CD14-positive monocyte (primary cell): ENCODE results near the gene POC1A. TPM values are rescaled to one million over a fixed set of nuclear protein-coding genes. Genes with fewer than 3 reads are reported as not detected.
"Not testable (repeated sequence)": the region's sequence is repeated elsewhere in the genome, so short reads cannot be mapped to it uniquely, and the experiment has no call there.

Experiments
- DNase-seq, 3 donors: peaks; one replicate each; pipeline ENCODE4 v3.0.0-alpha.2; 2011 to 2022
- H2AFZ ChIP-seq: 2 replicates; pipeline ENCODE4 v1.6.0; 2012; ENCODE audit warnings: mild to moderate bottlenecking, low read depth, low read length, inconsistent platforms; ENCODE audit not compliant: insufficient read depth, poor library complexity, severe bottlenecking
- H3K27ac ChIP-seq, 2 donors: 1 replicate in 1 of 2; 2 replicates in 1 of 2; pipeline ENCODE4 v1.5.1; 2012 to 2013; ENCODE audit warnings: low read length in 2 of 2, control low read depth in 1 of 2, inconsistent platforms in 1 of 2, low read depth in 1 of 2, mild to moderate bottlenecking in 1 of 2
- H3K27me3 ChIP-seq, 2 donors: one replicate each; pipeline versions ENCODE4 v1.6.0 to v1.6.1; 2011 to 2013; ENCODE audit warnings: low read length in 2 of 2; ENCODE audit not compliant: control insufficient read depth in 2 of 2, insufficient read depth in 2 of 2
- H3K36me3 ChIP-seq, 2 donors: replicated peaks in 1 of 2; 1 replicate in 1 of 2; 2 replicates in 1 of 2; pipeline versions ENCODE4 v1.5.1 to v1.6.1; 2012 to 2013; ENCODE audit warnings: low read length in 2 of 2, control low read depth in 1 of 2, inconsistent platforms in 1 of 2, mild to moderate bottlenecking in 1 of 2; ENCODE audit not compliant: insufficient read depth in 2 of 2, control insufficient read depth in 1 of 2
- H3K4me1 ChIP-seq, 2 donors: 1 replicate in 1 of 2; 2 replicates in 1 of 2; pipeline versions ENCODE4 v1.5.1 to v1.6.1; 2012 to 2013; ENCODE audit warnings: low read length in 2 of 2, control low read depth in 1 of 2, inconsistent platforms in 1 of 2, mild to moderate bottlenecking in 1 of 2, moderate library complexity in 1 of 2; ENCODE audit not compliant: insufficient read depth in 2 of 2, control insufficient read depth in 1 of 2
- H3K4me2 ChIP-seq: replicated peaks from 2 replicates; pipeline ENCODE3; 2012; ENCODE audit warnings: low read length, moderate library complexity, mild to moderate bottlenecking; ENCODE audit not compliant: poor library complexity, severe bottlenecking; ENCODE audit errors: extremely low read depth
- H3K4me3 ChIP-seq, 3 experiments: fragments of 200-600 bp in 1 of 3; sonication (generic) in 1 of 3; replicated peaks in 1 of 3; 1 replicate in 2 of 3; 2 replicates in 1 of 3; pipeline ENCODE4 v1.5.1; 2011 to 2013; ENCODE audit warnings: low read length in 3 of 3, mild to moderate bottlenecking in 3 of 3, control low read depth in 2 of 3, low read depth in 2 of 3, inconsistent platforms in 1 of 3, moderate library complexity in 1 of 3
- H3K79me2 ChIP-seq: 2 replicates; pipeline ENCODE4 v1.6.0; 2012; ENCODE audit warnings: mild to moderate bottlenecking, control low read depth, inconsistent platforms, low read length, moderate library complexity; ENCODE audit not compliant: insufficient read depth
- H3K9ac ChIP-seq: 2 replicates; pipeline ENCODE4 v1.6.0; 2017; ENCODE audit warnings: low read length, mild to moderate bottlenecking; ENCODE audit not compliant: insufficient read depth, poor library complexity, severe bottlenecking
- H3K9me3 ChIP-seq, 2 donors: replicated peaks in 1 of 2; 1 replicate in 1 of 2; 2 replicates in 1 of 2; pipeline versions ENCODE4 v1.5.1 to v1.6.1; 2012 to 2013; ENCODE audit warnings: low read length in 2 of 2, control low read depth in 1 of 2; ENCODE audit not compliant: control insufficient read depth in 1 of 2, insufficient read depth in 1 of 2
- H4K20me1 ChIP-seq: 2 replicates; pipeline ENCODE4 v1.6.0; 2012; ENCODE audit warnings: mild to moderate bottlenecking, low read length, control low read depth, moderate library complexity; ENCODE audit not compliant: insufficient read depth
- H3K27ac Mint-ChIP-seq, 7 donors: one replicate each; pipeline ENCODE4 v1.8.0; 2020; ENCODE audit warnings: mild to moderate bottlenecking in 7 of 7, mixed read lengths in 7 of 7, moderate library complexity in 6 of 7, inconsistent platforms in 2 of 7
- H3K27me3 Mint-ChIP-seq, 3 donors: one replicate each; pipeline ENCODE4 v1.8.0; 2021 to 2022; ENCODE audit warnings: low read depth in 3 of 3, mild to moderate bottlenecking in 3 of 3, mixed read lengths in 3 of 3, moderate library complexity in 3 of 3, inconsistent platforms in 1 of 3
- H3K36me3 Mint-ChIP-seq, 2 donors: one replicate each; pipeline ENCODE4 v1.8.0; 2020; ENCODE audit warnings: mixed read lengths in 2 of 2, inconsistent platforms in 1 of 2, mild to moderate bottlenecking in 1 of 2
- H3K4me1 Mint-ChIP-seq: one replicate; pipeline ENCODE4 v1.8.0; 2020; ENCODE audit warnings: mild to moderate bottlenecking, mixed read lengths
- H3K4me3 Mint-ChIP-seq, 2 donors: one replicate each; pipeline ENCODE4 v1.8.0; 2020; ENCODE audit warnings: mild to moderate bottlenecking in 2 of 2, mixed read lengths in 2 of 2, moderate library complexity in 1 of 2
- H3K9me3 Mint-ChIP-seq, 7 donors: one replicate each; pipeline ENCODE4 v1.8.0; 2020 to 2022; ENCODE audit warnings: mixed read lengths in 7 of 7, mild to moderate bottlenecking in 6 of 7, moderate library complexity in 6 of 7, inconsistent platforms in 2 of 7
- CTCF ChIP-seq: fragments of 200-600 bp; IDR thresholded peaks from one replicate; pipeline ENCODE4 v1.8.0; 2022; ENCODE audit warnings: antibody characterized with exemption, mild to moderate bottlenecking
- WGBS: methylation state at CpG from one replicate; pipeline ENCODE4 v1.1.5; 2013; ENCODE audit warnings: missing lambda C conversion rate; ENCODE audit not compliant: insufficient coverage; 5-methylcytosine and 5-hydroxymethylcytosine counted together
- intact Hi-C, 2 donors: fragments of 100-400 bp; cut with micrococcal nuclease; formaldehyde crosslinking; loops; one replicate each; pipeline versions ENCODE4 v1.15.0 to v1.15.1; 2023
- polyA plus RNA-seq, 3 donors: library from polyadenylated mRNA; depleted of rRNA in 1 of 3; unstranded in 2 of 3; stranded (reverse) in 1 of 3; fragments of 300-500 nt in 2 of 3; fragments of >200 nt in 1 of 3; fragmentation: Illumina TruSeq in 2 of 3; gene quantifications; 1 replicate in 2 of 3; 2 replicates in 1 of 3; pipeline ENCODE4 v1.2.3, GENCODE V29; 2012 to 2021

POC1A gene
- polyA plus RNA-seq, 3 donors, result 1.2 to 2.0 (median 1.5) TPM

- H3K36me3 Mint-ChIP-seq, result peaks cover 3 to 7% of the 10 kb centered on the region in 2 donors
- Histone ChIP-seq H3K27ac (no peak overlapping the region), H2AFZ (no peak overlapping the region), H3K79me2 (no peaks in the 10 kb centered on the region), H3K9ac (no peak overlapping the region), H3K4me1 (peaks cover 17 to 18% of the 10 kb centered on the region in 2 donors), H4K20me1 (no peaks in the 10 kb centered on the region), H3K4me3 (no peak overlapping the region), H3K4me2 (no peak overlapping the region), H3K9me3 (no peaks in the 10 kb centered on the region), H3K27me3 (no peaks in the 10 kb centered on the region), H3K36me3 (no peaks in the 10 kb centered on the region)
- TF ChIP-seq CTCF, result no peak
- H3K4me3 Mint-ChIP-seq, result no peak overlapping the region
- peaks cover 22% of the 10 kb centered on the region for H3K4me1 Mint-ChIP-seq
- DNase-seq, result no peak
- H3K27me3 Mint-ChIP-seq, result peaks cover 0 to 4% (median 2%) of the 10 kb centered on the region in 3 donors
- intact Hi-C loops, result no loop called here
- 100% methylated on average over 4 of the region's 5 CpGs for WGBS
- H3K27ac Mint-ChIP-seq, result no peak overlapping the region
- peaks cover 0 to 2% (median 0%) of the 10 kb centered on the region in 7 donors for H3K9me3 Mint-ChIP-seq
Observed at GRCh38 chr3:52172262-52172757, 18.1 kb upstream of the POC1A start.

- Histone ChIP-seq H3K4me1 (peaks cover 17 to 18% of the 10 kb centered on the region in 2 donors), H3K27ac (no peak overlapping the region), H4K20me1 (no peaks in the 10 kb centered on the region), H3K27me3 (no peaks in the 10 kb centered on the region), H3K79me2 (no peaks in the 10 kb centered on the region), H2AFZ (no peak overlapping the region), H3K9ac (no peak overlapping the region), H3K36me3 (no peaks in the 10 kb centered on the region), H3K4me2 (no peak overlapping the region), H3K4me3 (no peak overlapping the region), H3K9me3 (no peaks in the 10 kb centered on the region)
- H3K9me3 Mint-ChIP-seq, result peaks cover 0 to 2% (median 0%) of the 10 kb centered on the region in 7 donors
- H3K4me3 Mint-ChIP-seq, result no peak overlapping the region
- H3K4me1 Mint-ChIP-seq, result peaks cover 22% of the 10 kb centered on the region
- H3K36me3 Mint-ChIP-seq, result peaks cover 3 to 7% of the 10 kb centered on the region in 2 donors
- no peak for TF ChIP-seq CTCF
- peaks cover 0 to 4% (median 2%) of the 10 kb centered on the region in 3 donors for H3K27me3 Mint-ChIP-seq
- 89% methylated on average over 3 of the region's 3 CpGs for WGBS
- intact Hi-C loops, result no loop called here
- DNase-seq, result peak in 1 of 3 donors; percentile 44
- peak overlapping the region in 1 of 7 donors; percentile 83 for H3K27ac Mint-ChIP-seq
Observed at GRCh38 chr3:52171514-52172261, 17.5 kb upstream of the POC1A start.

- H3K9ac ChIP-seq, DNase-seq, H3K4me2 ChIP-seq, H3K4me3 ChIP-seq, H3K36me3 Mint-ChIP-seq, H3K36me3 ChIP-seq, H3K4me3 Mint-ChIP-seq, H3K9me3 Mint-ChIP-seq, H3K27me3 Mint-ChIP-seq, H3K9me3 ChIP-seq, H3K79me2 ChIP-seq, H3K27ac ChIP-seq, H2AFZ ChIP-seq, intact Hi-C loops, H3K27ac Mint-ChIP-seq, H3K27me3 ChIP-seq, H4K20me1 ChIP-seq: not testable (repeated sequence)
- H3K4me1 Mint-ChIP-seq, result peaks cover 17% of the 10 kb centered on the region
- peaks cover 10 to 12% of the 10 kb centered on the region in 2 donors for H3K4me1 ChIP-seq
- no CpG with 5 or more reads among the region's 3 CpGs for WGBS
Observed at GRCh38 chr3:52170217-52170616, 16.0 kb upstream of the POC1A start.
